Measurements from ENCODE around the gene HMGCLL1.

DNA sequence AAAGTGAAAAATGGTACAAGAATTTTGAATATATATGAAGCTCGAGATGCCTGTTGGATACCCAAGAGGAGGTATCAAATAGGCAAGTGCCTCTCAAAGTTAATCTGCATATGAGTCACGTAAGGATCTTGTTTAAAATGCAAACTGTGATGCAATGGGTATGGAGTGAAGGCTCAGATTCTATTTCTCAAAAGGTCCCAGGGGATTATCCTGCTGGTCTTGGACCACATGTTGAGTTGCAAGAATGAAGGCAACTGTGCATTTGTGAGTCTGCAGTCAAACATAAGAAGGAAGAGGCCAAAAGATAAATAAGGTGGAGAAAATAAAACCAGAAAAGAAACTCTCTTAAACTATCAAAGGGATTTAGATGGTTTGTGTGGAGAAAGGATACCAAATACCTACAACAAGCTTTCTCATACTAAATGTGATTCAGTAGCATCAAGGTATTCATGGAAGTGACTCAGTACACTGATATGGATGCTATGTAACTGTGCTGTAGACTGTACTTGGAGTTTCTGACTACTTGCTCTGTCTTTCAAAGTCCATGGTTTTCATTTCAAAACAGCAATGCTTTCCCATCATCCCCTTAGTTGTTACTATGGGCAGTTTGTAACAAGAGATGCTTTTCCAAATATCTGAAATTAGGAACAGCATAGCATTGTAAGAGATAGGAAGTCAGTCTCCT, 145.4 kb downstream of the HMGCLL1 start:
- TF ChIP-seq, protein P1, sequence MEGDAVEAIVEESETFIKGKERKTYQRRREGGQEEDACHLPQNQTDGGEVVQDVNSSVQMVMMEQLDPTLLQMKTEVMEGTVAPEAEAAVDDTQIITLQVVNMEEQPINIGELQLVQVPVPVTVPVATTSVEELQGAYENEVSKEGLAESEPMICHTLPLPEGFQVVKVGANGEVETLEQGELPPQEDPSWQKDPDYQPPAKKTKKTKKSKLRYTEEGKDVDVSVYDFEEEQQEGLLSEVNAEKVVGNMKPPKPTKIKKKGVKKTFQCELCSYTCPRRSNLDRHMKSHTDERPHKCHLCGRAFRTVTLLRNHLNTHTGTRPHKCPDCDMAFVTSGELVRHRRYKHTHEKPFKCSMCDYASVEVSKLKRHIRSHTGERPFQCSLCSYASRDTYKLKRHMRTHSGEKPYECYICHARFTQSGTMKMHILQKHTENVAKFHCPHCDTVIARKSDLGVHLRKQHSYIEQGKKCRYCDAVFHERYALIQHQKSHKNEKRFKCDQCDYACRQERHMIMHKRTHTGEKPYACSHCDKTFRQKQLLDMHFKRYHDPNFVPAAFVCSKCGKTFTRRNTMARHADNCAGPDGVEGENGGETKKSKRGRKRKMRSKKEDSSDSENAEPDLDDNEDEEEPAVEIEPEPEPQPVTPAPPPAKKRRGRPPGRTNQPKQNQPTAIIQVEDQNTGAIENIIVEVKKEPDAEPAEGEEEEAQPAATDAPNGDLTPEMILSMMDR (IDR thresholded peaks at IDR 0.05), result no peak
- TF ChIP-seq POLR2AphosphoS5 (IDR thresholded peaks at IDR 0.05), result no peak

Measured in esophagus muscularis mucosa (tissue), 3 donors.